ENCODE results near the gene ABTB2.

DNA sequence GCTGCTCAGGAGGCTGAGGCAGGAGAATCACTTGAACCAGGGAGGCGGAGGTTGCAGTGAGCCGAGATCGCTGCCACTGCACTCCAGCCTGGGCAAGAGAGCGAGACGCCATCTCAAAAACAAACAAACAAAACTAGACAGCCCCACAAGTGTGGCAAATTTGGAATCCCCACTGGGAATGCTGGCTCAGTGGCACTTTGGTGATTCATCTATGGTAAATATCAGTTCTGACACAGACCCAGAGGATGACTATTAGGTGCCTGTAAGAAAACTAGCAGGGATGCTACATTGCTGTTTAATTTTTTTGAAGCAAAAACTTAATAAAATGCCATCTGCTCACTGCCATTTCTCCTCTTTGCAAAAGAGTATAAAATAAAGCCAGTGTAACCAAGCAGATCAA, 144.4 kb downstream of the ABTB2 start:
- no peak for TF ChIP-seq EZH2 (IDR thresholded peaks at IDR 0.05; ENCODE audit: insufficient read depth, poor library complexity, severe bottlenecking)
- TF ChIP-seq EZH2phosphoT487 (IDR thresholded peaks at IDR 0.05; ENCODE audit: insufficient read depth, low read depth): no peak

Measured in GM23248 (cell line).